ENCODE measurements around the gene SMG7.

DNA sequence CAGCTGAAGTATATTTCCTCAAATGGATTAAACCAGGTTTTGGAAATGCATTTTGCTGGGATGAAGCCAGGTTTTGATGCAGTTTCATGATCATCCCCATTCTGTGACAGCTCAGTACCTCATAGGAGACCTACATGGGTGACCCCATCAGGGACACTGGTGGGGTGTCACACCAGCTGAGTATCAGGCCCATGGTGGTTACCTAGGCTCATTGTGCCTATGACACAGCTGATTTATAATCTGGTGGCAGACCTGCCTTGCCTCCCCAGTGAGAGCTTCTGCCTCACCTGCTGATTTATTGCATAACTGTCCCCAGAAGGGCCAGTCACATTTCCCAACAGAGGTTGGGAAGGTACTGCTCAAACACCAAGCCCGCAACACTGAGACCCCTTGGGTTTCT is 114.2 kb downstream of the SMG7 start:
- TF ChIP-seq ZNF660 (tag by site-specific recombination; IDR thresholded peaks at IDR 0.05) (no peak), RBAK (tag by site-specific recombination; IDR thresholded peaks at IDR 0.05) (no peak), ZNF239 (tag by site-specific recombination; IDR thresholded peaks at IDR 0.05) (no peak)
- TF ChIP-seq, protein P1, sequence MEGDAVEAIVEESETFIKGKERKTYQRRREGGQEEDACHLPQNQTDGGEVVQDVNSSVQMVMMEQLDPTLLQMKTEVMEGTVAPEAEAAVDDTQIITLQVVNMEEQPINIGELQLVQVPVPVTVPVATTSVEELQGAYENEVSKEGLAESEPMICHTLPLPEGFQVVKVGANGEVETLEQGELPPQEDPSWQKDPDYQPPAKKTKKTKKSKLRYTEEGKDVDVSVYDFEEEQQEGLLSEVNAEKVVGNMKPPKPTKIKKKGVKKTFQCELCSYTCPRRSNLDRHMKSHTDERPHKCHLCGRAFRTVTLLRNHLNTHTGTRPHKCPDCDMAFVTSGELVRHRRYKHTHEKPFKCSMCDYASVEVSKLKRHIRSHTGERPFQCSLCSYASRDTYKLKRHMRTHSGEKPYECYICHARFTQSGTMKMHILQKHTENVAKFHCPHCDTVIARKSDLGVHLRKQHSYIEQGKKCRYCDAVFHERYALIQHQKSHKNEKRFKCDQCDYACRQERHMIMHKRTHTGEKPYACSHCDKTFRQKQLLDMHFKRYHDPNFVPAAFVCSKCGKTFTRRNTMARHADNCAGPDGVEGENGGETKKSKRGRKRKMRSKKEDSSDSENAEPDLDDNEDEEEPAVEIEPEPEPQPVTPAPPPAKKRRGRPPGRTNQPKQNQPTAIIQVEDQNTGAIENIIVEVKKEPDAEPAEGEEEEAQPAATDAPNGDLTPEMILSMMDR (tag by site-specific recombination; IDR thresholded peaks at IDR 0.05), result no peak
- TF ChIP-seq, protein P2, sequence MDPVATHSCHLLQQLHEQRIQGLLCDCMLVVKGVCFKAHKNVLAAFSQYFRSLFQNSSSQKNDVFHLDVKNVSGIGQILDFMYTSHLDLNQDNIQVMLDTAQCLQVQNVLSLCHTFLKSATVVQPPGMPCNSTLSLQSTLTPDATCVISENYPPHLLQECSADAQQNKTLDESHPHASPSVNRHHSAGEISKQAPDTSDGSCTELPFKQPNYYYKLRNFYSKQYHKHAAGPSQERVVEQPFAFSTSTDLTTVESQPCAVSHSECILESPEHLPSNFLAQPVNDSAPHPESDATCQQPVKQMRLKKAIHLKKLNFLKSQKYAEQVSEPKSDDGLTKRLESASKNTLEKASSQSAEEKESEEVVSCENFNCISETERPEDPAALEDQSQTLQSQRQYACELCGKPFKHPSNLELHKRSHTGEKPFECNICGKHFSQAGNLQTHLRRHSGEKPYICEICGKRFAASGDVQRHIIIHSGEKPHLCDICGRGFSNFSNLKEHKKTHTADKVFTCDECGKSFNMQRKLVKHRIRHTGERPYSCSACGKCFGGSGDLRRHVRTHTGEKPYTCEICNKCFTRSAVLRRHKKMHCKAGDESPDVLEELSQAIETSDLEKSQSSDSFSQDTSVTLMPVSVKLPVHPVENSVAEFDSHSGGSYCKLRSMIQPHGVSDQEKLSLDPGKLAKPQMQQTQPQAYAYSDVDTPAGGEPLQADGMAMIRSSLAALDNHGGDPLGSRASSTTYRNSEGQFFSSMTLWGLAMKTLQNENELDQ (tag by site-specific recombination; IDR thresholded peaks at IDR 0.05; ENCODE audit: low read depth), result no peak

Data from HEK293 (cell line).